ENCODE measurements around the gene PITX2.

PITX2 gene

DNA sequence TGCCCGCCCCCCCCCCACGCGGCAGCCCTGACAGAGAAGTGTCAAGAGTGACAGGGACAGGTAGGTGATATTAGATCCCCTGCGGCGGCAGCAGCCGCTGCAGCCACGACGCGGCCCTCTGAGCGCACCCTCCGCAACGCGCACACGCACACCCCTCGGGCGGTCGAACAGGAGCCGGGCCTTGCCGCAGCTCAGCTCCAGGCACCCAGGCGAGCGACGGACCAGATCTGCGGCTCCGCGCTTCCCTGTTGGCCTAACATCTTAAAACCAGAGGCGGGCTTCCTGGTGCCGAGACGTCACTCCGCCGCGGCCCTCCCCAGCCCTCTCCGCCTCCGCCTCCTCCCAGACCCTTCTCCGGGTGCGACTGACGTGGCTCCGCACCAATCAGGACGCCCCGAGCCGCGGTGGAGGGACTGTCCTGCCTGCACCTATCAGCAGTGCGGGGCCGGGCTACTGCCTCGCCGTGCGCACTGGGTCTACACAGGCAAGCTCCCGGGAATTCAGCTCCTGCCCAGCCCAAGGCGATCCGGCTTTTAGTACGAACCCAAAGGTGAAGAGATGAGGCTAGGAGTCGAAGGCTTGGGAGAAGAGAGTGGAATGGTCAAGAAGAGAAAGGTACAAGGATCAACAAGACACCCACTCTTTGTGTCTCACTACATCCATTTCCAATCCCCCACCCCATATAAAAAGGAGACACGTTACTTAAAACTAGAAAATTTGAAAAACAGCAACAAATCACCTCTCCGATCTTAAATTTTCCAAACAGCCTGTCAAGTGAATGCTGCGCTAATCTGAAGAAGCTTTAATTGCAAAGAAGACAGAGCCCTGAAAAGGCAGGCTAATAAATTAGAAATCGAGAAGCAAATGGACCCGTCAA is at the start of gene PITX2:
TSS of gene PITX2 (minus strand) at position 237 of the 877 bp plus-strand sequence. CDS start 617 bp downstream, outside the sequence.
- DNase-seq (ENCODE audit: low read depth, low spot score): no peak

DNA sequence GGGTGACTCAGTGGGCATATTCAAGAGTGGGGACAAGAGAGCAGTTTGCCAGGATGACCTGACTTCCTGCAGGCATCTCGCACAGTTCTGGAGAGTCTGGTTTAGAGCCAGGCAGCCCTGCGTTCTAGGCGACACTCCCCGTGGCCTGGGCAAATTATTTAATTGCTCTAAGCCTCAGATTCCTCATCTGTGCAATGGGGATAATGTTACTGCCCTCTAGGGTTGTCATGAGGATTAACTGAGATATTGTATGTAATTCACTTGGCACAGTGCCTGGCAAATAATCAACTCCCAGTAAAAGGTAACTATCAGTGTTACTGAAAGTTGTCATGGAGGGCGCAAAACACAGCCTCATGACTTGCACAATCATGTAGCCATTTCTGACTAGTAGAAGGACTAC is 48.8 kb upstream of the PITX2 start:
- DNase-seq (ENCODE audit: low read depth, low spot score): no peak

DNA sequence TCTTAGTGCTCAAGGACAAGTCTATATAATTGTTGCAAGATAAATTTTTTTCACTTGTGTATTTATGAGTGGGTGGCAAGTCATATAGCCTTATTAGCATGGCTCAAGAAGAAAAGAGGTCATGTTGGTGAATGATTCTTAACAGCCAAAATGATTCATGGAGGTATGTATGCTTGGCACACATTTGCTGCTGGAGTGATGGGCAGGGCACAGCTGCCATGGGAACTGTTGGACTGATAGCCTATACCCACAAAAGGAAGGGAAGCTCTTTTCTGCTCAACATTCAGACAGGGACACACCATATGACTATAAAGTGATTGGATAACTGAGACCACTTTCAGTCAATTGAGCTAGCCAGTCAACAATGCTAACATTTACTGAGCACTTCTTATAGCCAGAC is 46.8 kb upstream of the PITX2 start:
- no peak for DNase-seq (ENCODE audit: low read depth, low spot score)

DNA sequence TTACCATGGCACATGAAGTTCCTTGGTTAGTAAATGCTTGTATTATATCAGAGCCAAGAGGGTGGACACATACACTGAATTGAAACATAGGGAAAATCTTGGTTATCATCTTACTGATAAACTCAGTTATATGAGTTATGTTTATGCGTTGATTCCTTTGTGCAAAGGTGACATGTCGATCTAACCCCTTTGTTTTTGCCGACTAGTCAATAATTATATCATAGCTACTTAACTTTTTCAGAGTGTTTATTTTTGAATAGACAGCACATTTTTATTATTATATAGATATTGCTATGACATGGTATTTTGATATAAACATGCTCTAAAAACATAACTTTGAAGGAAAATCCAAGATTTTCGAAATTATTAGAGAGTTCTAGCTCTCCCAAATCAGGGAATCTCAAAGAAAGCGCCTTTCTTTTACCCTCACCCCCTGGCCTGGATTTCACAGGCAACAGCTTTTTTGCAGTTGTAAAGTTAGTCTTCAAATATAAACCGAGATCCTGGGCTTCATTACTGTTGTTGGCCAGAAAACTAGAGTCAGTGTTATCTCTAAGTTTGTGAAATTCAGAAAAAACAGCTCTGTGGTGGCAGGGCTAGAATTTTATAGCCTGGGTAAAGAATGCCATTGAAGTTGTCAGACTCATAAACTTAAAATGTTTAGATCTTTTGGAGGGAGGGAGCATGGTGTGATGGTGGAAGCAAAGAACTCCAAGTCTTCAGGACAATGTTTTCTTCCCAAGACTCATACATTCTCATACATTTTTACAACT is 45.8 kb upstream of the PITX2 start:
- no peak for DNase-seq (ENCODE audit: low read depth, low spot score)

DNA sequence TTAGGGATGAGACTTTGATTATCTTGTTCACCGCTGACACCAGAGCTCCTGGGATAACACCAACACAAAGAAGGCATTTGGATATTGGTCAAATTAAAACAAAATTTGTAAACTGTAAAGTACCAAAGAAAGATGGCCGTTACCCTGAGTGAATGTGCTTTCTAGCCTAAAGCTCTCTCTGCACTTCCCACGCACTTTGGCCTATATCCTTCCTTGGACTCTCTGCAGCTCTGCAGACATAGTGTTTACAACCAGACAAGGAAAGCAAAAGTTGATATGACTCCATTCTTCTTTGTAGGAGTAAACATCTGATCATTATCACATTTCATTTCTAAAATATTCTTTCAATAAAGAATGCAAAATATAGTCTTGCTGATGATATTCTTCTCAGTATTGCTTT is 44.8 kb upstream of the PITX2 start:
- DNase-seq (ENCODE audit: low read depth, low spot score): no peak

DNA sequence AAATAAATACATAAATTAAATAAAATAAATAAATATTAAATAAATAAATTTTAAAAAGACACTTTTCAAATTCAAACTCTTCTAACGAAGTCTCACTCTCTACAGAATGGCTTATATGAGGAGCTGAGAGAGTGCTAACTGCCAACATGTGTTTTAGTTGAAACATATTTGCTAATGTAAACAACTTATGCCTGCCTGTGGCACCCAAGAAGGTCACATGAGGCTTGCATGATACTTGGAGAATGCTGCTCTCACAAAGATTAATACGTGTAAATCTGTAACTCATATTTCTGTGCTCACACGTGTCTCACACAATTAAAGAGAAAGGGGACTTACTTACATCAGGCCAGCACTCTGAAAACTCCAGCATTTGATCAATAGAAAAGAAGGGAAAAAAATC is 43.2 kb upstream of the PITX2 start:
- DNase-seq (ENCODE audit: low read depth, low spot score): no peak

DNA sequence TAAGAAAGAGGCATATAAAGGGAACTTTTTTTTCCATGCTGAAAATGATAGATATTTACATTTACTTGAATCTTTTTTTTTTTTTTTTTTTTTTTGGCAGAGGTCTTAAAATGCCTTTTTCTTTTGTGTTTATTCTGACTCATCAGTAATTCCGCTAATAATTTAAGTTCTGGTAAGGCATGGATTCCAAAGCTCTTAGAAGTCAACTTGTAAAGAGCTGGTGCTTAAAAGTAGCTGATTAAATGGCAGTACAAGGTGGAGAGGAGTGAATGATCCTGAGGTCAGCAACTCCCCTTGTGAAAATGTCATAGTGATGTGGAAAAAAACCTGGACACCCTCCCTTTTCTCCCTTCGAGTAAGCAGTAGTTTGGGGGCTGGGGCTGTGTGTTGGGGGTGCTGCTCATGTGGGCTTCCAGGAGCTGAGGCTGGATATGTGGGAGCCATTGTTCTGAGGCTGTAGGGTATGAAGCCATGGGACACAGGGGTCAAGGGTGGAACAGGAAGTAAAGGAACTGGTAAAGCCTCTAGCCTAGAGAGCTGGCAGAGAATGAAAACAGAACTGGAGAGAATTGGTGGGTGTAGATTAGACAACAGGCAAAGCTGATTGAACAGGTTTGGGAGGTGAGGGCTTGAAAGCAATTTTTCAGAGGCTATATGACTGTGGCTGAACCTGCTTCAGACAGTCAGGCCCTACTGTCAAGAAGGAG is 41.0 kb upstream of the PITX2 start:
- DNase-seq (ENCODE audit: low read depth, low spot score): no peak

DNA sequence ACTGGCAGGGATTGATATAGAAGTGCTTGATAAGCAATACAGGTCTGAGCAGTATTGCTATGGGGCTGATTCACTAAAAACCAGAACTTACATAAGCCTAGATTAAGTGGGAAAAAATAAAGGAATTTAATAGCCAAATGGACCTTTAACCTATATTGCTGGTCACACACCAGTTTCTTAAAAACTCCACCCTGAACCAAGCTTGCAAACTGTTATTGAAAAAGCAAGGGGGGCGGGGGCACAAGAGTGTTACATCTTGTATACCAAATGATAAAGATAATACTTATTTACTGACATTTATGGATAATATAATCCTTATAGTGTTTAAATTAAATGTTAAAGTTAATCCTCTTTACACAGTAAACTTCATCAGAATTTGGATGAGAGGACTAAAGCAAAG is 40.3 kb upstream of the PITX2 start:
- DNase-seq (ENCODE audit: low read depth, low spot score): no peak

DNA sequence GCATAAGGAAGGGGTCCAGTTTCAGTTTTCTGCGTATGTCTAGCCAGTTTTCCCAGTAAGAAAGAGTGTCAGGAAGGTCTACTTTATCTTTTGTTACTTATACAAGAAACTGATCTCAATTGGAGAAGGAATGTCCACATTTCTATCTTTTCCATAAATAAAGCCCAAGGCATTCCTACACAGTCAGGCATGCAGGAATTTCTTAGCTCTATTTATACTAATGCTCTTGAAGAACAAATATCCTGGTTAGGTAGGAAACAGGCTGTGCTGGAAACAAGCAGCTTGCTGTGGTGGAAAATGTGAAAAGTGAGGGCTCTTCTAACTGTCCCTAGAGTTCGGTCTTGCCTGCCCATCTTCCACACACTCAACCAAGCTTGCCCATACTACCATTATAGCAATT is 37.9 kb upstream of the PITX2 start:
- DNase-seq (ENCODE audit: low read depth, low spot score): no peak

DNA sequence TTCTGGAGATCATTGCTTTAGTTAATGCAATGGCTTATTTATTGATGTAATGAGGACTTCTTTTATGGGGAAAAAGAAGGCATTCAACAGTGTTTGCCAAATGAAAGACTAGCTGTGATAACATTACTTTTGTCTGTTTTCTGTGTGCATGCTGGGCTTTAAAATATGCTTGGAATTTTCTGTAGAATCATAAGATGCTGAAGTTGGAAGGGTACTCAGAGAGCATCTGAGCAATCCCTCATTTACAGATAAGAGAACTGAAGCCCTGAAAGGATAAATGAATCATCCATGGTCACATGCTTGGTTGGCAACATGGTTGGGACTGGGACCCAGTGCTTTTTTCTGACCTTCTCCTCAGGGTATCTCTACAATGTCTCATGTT is 31.4 kb upstream of the PITX2 start:
- DNase-seq (ENCODE audit: low read depth, low spot score): no peak

DNA sequence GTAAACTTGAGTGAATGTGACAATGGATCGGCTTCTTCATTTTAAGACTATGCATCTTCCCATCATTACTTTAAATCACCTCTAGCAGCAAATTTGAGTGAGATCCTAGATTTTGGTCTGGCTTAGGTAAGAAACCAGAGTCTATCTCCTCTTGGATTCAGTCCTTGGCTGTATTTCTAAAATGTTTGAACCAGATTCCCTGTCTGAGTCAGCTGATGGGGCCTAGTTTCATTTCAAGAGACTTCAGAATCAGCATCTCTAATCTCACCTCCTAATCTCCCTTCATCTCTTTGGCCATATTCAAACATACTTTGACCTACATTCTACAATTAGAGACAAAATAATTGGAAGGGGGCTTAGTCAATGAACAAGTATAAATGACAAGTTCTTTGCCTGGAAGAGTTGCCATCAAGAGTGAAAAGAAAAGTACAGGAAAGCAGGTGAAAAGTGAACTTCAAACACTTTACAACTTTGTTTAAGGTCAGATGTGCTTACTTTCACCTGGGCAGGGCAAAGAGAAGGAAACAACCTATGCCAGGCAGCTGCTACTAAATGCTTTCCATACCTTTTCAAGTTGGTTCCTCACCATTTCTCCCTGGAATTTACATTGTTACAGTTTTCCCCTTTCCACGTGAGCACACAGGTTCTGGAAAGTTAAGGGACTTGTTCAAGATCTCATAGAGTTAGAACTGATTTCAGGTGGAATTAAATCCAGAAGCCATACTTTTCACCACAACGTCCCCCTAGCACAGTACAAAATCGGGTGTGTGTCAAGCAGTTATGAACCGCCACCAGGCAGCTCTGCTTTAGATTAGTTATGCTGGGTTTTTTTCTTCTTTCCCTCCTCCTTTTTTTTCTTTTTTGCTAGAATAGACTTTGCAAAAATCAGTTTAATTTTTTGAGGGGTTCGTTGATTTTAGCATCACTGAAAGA is 30.7 kb upstream of the PITX2 start:
- no peak for DNase-seq (ENCODE audit: low read depth, low spot score)

DNA sequence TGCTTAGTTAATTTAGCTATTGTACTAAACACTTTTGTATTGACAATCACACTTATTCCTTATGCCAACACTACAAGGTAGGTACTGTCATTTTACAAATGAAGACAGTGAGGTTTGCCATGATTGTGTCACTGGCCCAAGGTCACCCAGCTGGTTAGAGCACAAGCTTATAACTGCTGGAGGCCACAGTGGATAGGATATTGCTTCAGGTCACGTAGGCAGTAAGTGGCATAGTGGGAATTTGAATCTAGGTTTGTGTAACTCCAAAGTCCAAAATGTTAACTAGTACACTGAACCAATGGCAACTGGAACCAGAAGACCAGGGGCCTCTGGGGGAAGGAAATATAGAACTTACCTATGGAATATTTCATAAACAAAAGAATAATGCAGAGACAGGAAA is 21.1 kb upstream of the PITX2 start:
- no peak for DNase-seq (ENCODE audit: low read depth, low spot score)

DNA sequence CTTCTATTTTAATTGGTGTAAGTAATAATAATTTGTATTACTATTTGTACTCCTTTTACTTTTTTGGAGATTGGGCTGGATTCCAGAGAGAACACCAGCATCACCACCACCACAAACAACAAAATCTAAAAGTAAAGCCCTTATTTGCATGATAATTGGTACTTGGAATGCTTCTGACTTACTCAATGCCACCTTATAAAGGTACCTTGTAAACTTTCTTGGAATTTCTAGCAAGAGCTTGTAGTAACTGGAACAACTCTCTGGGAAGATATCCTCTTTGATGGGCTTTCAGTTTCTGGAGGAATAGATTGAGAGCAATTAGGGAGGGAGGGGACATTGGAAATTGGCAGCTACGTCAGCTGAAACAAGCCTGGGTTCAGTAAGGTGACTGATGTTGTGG is 20.2 kb upstream of the PITX2 start:
- no peak for DNase-seq (ENCODE audit: low read depth, low spot score)

DNA sequence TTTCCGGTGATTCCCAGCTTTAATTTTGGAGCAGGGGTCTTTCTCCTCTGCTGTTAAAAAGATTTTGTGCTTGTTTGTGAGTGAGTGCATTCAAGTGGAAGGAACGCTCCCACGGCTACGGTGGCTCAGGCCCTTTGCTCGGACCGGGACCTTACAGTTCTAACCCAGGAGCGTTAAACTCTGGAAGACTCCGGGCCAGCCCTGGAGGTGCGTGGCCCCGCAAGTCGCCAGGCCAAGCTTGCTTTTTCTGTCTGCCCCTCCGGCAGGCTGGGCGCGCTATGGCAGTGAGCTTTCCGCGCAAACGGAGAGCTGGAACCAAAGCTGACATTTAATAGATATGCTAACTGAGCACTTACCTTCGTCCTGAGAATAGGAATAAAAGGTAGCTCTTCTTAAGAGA is 18.3 kb upstream of the PITX2 start:
- DNase-seq (ENCODE audit: low read depth, low spot score): no peak

DNA sequence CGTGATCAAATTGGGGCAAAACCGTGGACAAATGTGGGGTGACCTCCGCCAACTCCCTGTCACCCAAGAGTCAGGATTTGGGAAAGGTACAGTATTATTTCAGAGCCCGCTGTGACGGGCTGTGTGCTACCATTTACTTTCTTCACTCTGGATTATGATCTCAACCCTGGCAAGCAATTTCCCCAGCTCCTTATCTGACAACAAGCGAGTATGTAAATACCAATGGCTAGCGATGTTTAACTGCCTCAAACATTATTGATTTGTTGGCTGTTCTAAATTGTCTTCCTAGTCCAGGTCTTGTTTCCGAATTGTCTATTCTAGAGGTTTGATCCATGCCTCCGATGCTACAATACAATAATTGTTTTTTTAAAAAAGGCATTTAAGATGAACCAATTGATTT is 17.7 kb upstream of the PITX2 start:
- DNase-seq (ENCODE audit: low read depth, low spot score): no peak

DNA sequence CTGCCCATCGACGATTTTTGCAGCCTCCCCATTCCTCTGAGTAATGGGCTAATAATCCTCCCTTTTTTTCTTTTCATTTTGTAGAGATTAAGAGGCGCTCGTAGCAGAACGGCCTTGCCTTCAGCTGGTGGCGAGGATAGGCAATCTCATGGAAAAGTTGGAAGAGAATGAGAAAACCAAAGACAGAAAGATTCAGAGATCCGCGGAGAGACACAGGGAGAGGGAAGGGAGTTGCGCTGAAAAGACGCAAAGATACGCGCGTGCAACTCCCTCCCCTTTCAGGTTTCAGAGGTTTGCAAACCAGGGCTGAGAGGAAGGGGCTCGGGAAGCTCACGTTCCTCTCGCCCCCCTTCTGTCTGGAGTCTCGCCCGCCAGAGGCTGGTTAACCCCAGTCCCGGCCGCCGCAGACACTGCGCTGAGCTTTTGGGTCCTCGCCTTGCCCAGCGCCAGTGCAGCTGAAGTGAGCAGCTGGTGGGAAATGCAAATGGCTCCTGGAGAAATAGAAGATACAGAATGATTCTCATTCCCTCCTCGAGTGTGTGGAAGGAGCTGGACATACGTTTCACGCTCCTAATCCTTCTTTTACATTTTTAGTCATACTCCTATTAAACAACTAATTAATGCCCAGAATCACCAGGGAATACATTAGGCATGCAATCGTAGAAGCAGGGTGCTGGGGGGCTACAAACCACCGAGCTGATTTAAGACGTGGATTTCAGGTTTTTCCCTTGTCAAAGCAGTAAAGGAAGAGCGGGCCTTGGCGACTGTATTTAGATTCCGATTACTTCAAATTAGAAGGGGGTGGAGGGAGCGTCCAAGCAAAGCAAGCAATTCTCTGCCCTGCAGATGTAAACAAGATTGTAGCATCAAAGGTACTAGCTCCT is 16.6 kb upstream of the PITX2 start:
- no peak for DNase-seq (ENCODE audit: low read depth, low spot score)

DNA sequence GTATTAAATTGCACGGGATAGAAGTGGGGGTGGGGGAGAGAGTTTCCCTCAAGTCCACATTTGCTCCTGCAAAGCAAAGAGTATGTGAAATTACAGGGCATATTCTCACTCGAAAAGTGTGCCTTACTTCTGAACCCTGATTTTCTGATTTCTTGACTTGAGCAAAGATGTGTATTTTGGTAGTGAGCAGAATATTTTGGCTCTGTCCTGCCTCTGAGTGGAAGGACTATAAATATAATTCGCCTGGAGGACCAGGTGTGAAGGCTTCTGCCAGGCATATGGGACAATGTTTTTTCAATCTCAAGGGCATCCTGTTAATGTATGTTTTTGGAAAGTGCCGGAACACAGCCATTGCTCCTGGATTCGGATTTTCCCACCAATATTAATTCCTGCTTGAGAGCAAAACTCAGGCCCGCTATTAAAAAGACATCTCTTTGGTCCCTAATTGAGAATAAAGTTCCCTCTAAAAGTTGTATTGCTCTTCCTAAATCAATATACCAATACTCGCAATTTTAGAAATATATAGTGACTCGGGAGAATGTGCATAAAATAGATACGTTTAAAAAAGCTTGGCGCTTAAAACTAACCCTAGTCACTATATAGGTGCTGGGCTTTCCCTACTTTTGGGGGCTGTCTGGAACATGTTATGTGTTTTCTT is 15.3 kb upstream of the PITX2 start:
- no peak for DNase-seq (ENCODE audit: low read depth, low spot score)

DNA sequence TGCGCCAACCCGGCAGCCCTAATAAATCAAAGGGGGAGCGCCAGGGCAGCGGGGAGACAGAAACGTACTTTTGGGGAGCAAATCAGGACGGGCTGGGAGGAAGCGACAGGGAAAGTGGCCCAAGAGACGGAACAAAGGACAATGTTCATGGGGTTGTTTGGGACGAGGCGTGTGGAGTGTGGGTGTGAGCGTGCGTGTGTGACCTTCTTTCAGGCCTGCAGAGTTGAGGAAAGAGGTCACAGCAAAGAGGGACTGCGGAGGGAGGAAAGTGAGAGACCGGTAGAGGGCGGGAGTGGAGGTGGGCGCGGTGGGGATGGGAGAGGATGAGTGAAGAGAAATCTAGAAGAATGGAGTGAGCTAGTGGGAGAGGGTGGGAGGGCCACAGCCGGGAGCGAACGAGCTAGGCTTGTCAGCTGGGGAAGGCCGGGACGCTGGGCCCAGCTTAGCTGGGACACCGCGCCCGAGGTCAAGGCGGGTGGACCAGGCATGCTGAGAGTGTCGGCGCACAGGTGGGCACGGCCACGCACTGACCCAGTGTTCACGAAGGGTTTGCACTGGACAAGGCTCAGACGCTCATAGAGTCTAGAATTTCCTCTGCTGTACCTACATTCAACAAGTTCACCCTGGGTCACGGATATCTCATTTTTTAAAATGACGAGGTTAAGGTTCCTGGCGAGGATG is 14.7 kb upstream of the PITX2 start:
- no peak for DNase-seq (ENCODE audit: low read depth, low spot score)
